GM21447 (cell line): ENCODE data around the gene KCNK3.

ENCODE experiments used
- ATAC-seq: cut with Tn5 transposase; IDR thresholded peaks from one replicate; pipeline ENCODE4 v1.9.1; 2021; ENCODE audit not compliant: unreplicated experiment

Gene KCNK3

DNA sequence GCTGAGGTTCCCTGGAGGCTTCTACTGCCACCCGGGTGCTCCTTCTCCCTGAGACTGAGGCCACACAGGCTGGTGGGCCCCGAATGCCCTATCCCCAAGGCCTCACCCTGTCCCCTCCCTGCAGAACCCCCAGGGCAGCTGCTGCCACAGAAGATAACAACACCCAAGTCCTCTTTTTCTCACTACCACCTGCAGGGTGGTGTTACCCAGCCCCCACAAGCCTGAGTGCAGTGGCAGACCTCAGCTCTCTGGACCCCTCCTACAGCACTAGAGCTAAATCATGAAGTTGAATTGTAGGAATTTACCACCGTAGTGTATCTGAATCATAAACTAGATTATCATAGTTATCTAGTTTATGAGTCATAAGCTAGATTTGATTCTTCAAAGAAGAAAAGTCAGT is 86.0 kb downstream of the KCNK3 start:
- ATAC-seq: no peak

- ATAC-seq: no peak
These were observed 87.8 kb downstream of the KCNK3 start for GRCh38 chr2:26780203-26780760.
